Neutrophil (primary cell): ENCODE results near the gene PLAC8.

Source experiments
- H3K27ac ChIP-seq: fragments of 200-600 bp; sonication (generic); 2 replicates; pipeline ENCODE4 v1.5.1; 2016; ENCODE audit warnings: mild to moderate bottlenecking, moderate library complexity
- H3K27me3 ChIP-seq: fragments of 200-600 bp; sonication (generic); 2 replicates; pipeline ENCODE4 v1.6.0; 2016; ENCODE audit warnings: mild to moderate bottlenecking
- H3K36me3 ChIP-seq: fragments of 200-600 bp; sonication (generic); 2 replicates; pipeline ENCODE4 v1.5.1; 2017
- H3K4me1 ChIP-seq, 2 experiments: fragments of 200-600 bp in 1 of 2; sonication (generic) in 1 of 2; 1 replicate in 1 of 2; 2 replicates in 1 of 2; pipeline versions ENCODE4 v1.5.1 to v1.6.1; 2013 to 2016; ENCODE audit warnings: low read depth in 1 of 2, low read length in 1 of 2, mild to moderate bottlenecking in 1 of 2, moderate library complexity in 1 of 2; ENCODE audit not compliant: control insufficient read depth in 1 of 2, insufficient read depth in 1 of 2
- H3K4me3 ChIP-seq, 2 experiments: fragments of 200-600 bp in 1 of 2; sonication (generic) in 1 of 2; 1 replicate in 1 of 2; 2 replicates in 1 of 2; pipeline ENCODE4 v1.5.1; 2013 to 2016; ENCODE audit warnings: low read depth in 1 of 2, low read length in 1 of 2, mild to moderate bottlenecking in 1 of 2, moderate library complexity in 1 of 2
- H3K9me3 ChIP-seq: fragments of 200-600 bp; sonication (generic); 2 replicates; pipeline ENCODE4 v1.5.1; 2016
- CTCF ChIP-seq: fragments of 200-600 bp; sonication (generic); IDR thresholded peaks from 2 replicates; pipeline ENCODE4 v1.5.1; 2016; ENCODE audit warnings: antibody characterized with exemption

Gene PLAC8

GRCh38 chr4:83109480-83110222, 4.9 kb downstream of the PLAC8 start:
- Histone ChIP-seq H3K9me3 (no peaks in the 10 kb centered on the region), H3K4me3 (peak overlapping the region; percentile 73 to 88), H3K36me3 (peaks cover 3% of the 10 kb centered on the region), H3K4me1 (peaks cover 62 to 64% of the 10 kb centered on the region in 2 experiments), H3K27ac (peak overlapping the region; percentile 91), H3K27me3 (no peaks in the 10 kb centered on the region)
- TF ChIP-seq CTCF, result no peak

GRCh38 chr4:83108101-83108861, 6.2 kb downstream of the PLAC8 start:
- Histone ChIP-seq H3K36me3 (peaks cover 16% of the 10 kb centered on the region), H3K27me3 (no peaks in the 10 kb centered on the region), H3K27ac (peak overlapping the region; percentile 91), H3K4me3 (peak overlapping the region; percentile 73 to 88), H3K9me3 (no peaks in the 10 kb centered on the region), H3K4me1 (peaks cover 48 to 50% of the 10 kb centered on the region in 2 experiments)
- TF ChIP-seq CTCF, result no peak

GRCh38 chr4:83107631-83108030, 6.9 kb downstream of the PLAC8 start:
- H3K36me3 ChIP-seq, result peaks cover 16% of the 10 kb centered on the region
- no peak for TF ChIP-seq CTCF
- no peak overlapping the region for H3K4me3 ChIP-seq
- H3K27ac ChIP-seq, result no peak overlapping the region
- H3K9me3 ChIP-seq, result no peaks in the 10 kb centered on the region
- H3K4me1 ChIP-seq, result peaks cover 41 to 44% of the 10 kb centered on the region in 2 experiments
- no peaks in the 10 kb centered on the region for H3K27me3 ChIP-seq

- Histone ChIP-seq H3K27ac (peak overlapping the region; percentile 36), H3K9me3 (no peaks in the 10 kb centered on the region), H3K4me1 (peaks cover 18% of the 10 kb centered on the region in 2 experiments), H3K4me3 (no peak overlapping the region), H3K27me3 (no peaks in the 10 kb centered on the region), H3K36me3 (peaks cover 16% of the 10 kb centered on the region)
- no peak for TF ChIP-seq CTCF
Measured at GRCh38 chr4:83104991-83105390, 9.5 kb downstream of the PLAC8 start.

GRCh38 chr4:83096397-83096796, 18.1 kb downstream of the PLAC8 start:
- H3K27ac ChIP-seq, result no peak overlapping the region
- H3K27me3 ChIP-seq, result no peaks in the 10 kb centered on the region
- H3K9me3 ChIP-seq, result no peaks in the 10 kb centered on the region
- TF ChIP-seq CTCF, result no peak
- no peak overlapping the region for H3K4me3 ChIP-seq
- H3K4me1 ChIP-seq, result no peaks in the 10 kb centered on the region
- H3K36me3 ChIP-seq, result peaks cover 26% of the 10 kb centered on the region
